A549 (cell line): Measurements from ENCODE around the gene GYG2. TPM values are rescaled to one million over a fixed set of nuclear protein-coding genes. Genes with fewer than 3 reads are reported as not detected.

Experiments
- ATAC-seq, 2 experiments: fragments of 200-7000 bp in 1 of 2; fragments of >200 bp in 1 of 2; cut with Nextera tagmentation in 1 of 2; cut with Tn5 transposase in 1 of 2; 3 replicates each; pipeline versions ENCODE4 v1.8.0 to v1.9.1; 2018 to 2020; ENCODE audit warnings: mild to moderate bottlenecking in 1 of 2, moderate library complexity in 1 of 2
- CTCF ChIA-PET: fragments of 300-600 bp; sonication (Branson Sonifier 250); formaldehyde crosslinking; extraction: SDS; loops from one replicate; lab custom pipeline; 2021; ENCODE audit warnings: antibody characterized with exemption, inconsistent platforms; lab: Yijun Ruan, JAX
- POLR2A ChIA-PET: fragments of 350-600 bp; formaldehyde crosslinking; extraction: SDS; loops from one replicate; lab custom pipeline; 2021; ENCODE audit warnings: antibody characterized with exemption, inconsistent platforms; lab: Yijun Ruan, JAX
- DNase-seq, 2 experiments: peaks; one replicate each; pipeline versions ENCODE4 v3.0.0 to v3.0.0-alpha.2; 2011 to 2016; ENCODE audit warnings: low read depth in 1 of 2, low spot score in 1 of 2
- FAIRE-seq: peaks from 2 replicates; lab custom pipeline; 2011; peaks lifted over from hg19 to GRCh38; lab: Jason Lieb, UNC
- H3K27ac ChIP-seq, 2 experiments: fragments of >200 bp; sonication (Bioruptor Twin); formaldehyde crosslinking; 3 replicates each; pipeline ENCODE4 v1.5.1; 2016 to 2017
- H3K4me1 ChIP-seq: fragments of >200 bp; sonication (Bioruptor Twin); formaldehyde crosslinking; 3 replicates; pipeline ENCODE4 v1.6.1; 2016
- H3K4me2 ChIP-seq: fragments of >200 bp; sonication (Bioruptor Twin); formaldehyde crosslinking; 3 replicates; pipeline ENCODE4 v1.6.1; 2016
- H3K4me3 ChIP-seq: fragments of >200 bp; sonication (Bioruptor Twin); formaldehyde crosslinking; 3 replicates; pipeline ENCODE4 v1.5.1; 2016
- H3K9me3 ChIP-seq: fragments of >200 bp; sonication (Bioruptor Twin); formaldehyde crosslinking; 3 replicates; pipeline ENCODE4 v1.6.1; 2016
- BHLHE40 ChIP-seq: IDR thresholded peaks from 2 replicates; pipeline ENCODE4 v1.6.1; 2012; ENCODE audit warnings: low read depth, low read length, inconsistent platforms
- CEBPB ChIP-seq, 2 experiments: fragments of >200 bp in 1 of 2; sonication (Bioruptor Twin) in 1 of 2; formaldehyde crosslinking in 1 of 2; IDR thresholded peaks; 2 replicates each; pipeline ENCODE4 v1.6.1; 2012 to 2016
- CHD4 ChIP-seq: fragments of 200-600 bp; sonication (generic); IDR thresholded peaks from 2 replicates; pipeline ENCODE4 v1.6.1; 2016; ENCODE audit warnings: antibody characterized with exemption, mild to moderate bottlenecking, borderline replicate concordance
- E2F6 ChIP-seq: IDR thresholded peaks from 2 replicates; pipeline ENCODE4 v1.6.1; 2012; ENCODE audit warnings: low read depth, borderline replicate concordance
- EHMT2 ChIP-seq: fragments of 200-600 bp; sonication (generic); IDR thresholded peaks from 2 replicates; pipeline ENCODE4 v1.6.1; 2016; ENCODE audit warnings: antibody characterized with exemption, low read depth, mild to moderate bottlenecking, moderate library complexity
- EP300 ChIP-seq, 2 experiments: fragments of >200 bp; sonication (Bioruptor Twin); formaldehyde crosslinking; IDR thresholded peaks; 2 replicates in 1 of 2; 3 replicates in 1 of 2; pipeline ENCODE4 v1.6.1; 2016 to 2017
- FOSL2 ChIP-seq, 2 experiments: fragments of 450-650 bp in 1 of 2; fragments of >200 bp in 1 of 2; sonication (Bioruptor Twin) in 1 of 2; formaldehyde crosslinking; IDR thresholded peaks; 2 replicates each; pipeline versions ENCODE4 v1.5.0 to v1.6.1; 2016 to 2020; ENCODE audit warnings: mild to moderate bottlenecking in 1 of 2, moderate library complexity in 1 of 2
- GATA3 ChIP-seq: IDR thresholded peaks from 2 replicates; pipeline ENCODE4 v1.6.1; 2012; ENCODE audit warnings: borderline replicate concordance
- HEYL ChIP-seq: fragments of 250-450 bp; sonication (Bioruptor Pico); IDR thresholded peaks from 2 replicates; pipeline ENCODE4 v1.8.0; 2021; ENCODE audit warnings: mild to moderate bottlenecking, moderate library complexity
- HOXA7 ChIP-seq: fragments of 250-450 bp; sonication (Bioruptor Pico); IDR thresholded peaks from 2 replicates; pipeline ENCODE4 v1.5.0; 2020; ENCODE audit warnings: mild to moderate bottlenecking, moderate library complexity
- HOXB5 ChIP-seq: fragments of 250-450 bp; sonication (Bioruptor Pico); IDR thresholded peaks from 2 replicates; pipeline ENCODE4 v1.5.0; 2020; ENCODE audit warnings: mild to moderate bottlenecking, moderate library complexity
- JUN ChIP-seq, 2 experiments: fragments of >200 bp; sonication (Bioruptor Twin); formaldehyde crosslinking; IDR thresholded peaks; 2 replicates in 1 of 2; 3 replicates in 1 of 2; pipeline ENCODE4 v1.6.1; 2016 to 2017
- KDM5A ChIP-seq: fragments of 200-600 bp; sonication (generic); IDR thresholded peaks from 2 replicates; pipeline ENCODE4 v1.6.1; 2016; ENCODE audit warnings: antibody characterized with exemption, mild to moderate bottlenecking
- MAFK ChIP-seq: fragments of 450-650 bp; IDR thresholded peaks from 2 replicates; pipeline ENCODE4 v1.6.1; 2014; ENCODE audit not compliant: partially characterized antibody
- MAX ChIP-seq: IDR thresholded peaks from 2 replicates; pipeline ENCODE4 v1.6.1; 2012
- MAZ ChIP-seq: fragments of 150-350 bp; IDR thresholded peaks from 2 replicates; pipeline ENCODE4 v1.6.1; 2014; ENCODE audit warnings: antibody characterized with exemption, low read depth, low read length, borderline replicate concordance
- MYC ChIP-seq: IDR thresholded peaks from 2 replicates; pipeline ENCODE4 v1.6.1; 2012; ENCODE audit warnings: mild to moderate bottlenecking, inconsistent platforms, low read length, improper control_type of control experiment, borderline replicate concordance
- NR3C1 ChIP-seq: fragments of >200 bp; sonication (Bioruptor Twin); formaldehyde crosslinking; IDR thresholded peaks from 3 replicates; pipeline ENCODE4 v1.6.1; 2017
- PHF8 ChIP-seq: fragments of 200-600 bp; sonication (generic); IDR thresholded peaks from 2 replicates; pipeline ENCODE4 v1.6.1; 2016; ENCODE audit warnings: low read depth, mild to moderate bottlenecking, antibody characterized with exemption, moderate library complexity, borderline replicate concordance
- POLR2AphosphoS2 ChIP-seq: conservative IDR thresholded peaks from 2 replicates; pipeline ENCODE4 v1.6.1; 2012; ENCODE audit warnings: low read length, improper control_type of control experiment, inconsistent platforms
- RCOR1 ChIP-seq: fragments of 150-350 bp; IDR thresholded peaks from 2 replicates; pipeline ENCODE4 v1.6.1; 2014; ENCODE audit warnings: antibody characterized with exemption, low read length, low read depth
- SMC3 ChIP-seq: fragments of >200 bp; sonication (Bioruptor Twin); formaldehyde crosslinking; IDR thresholded peaks from 3 replicates; pipeline ENCODE4 v1.6.1; 2018; ENCODE audit warnings: inconsistent platforms
- TFCP2L1 ChIP-seq: fragments of 250-450 bp; sonication (Bioruptor Pico); IDR thresholded peaks from 2 replicates; pipeline ENCODE4 v1.5.0; 2021; ENCODE audit warnings: mild to moderate bottlenecking
- TP53 ChIP-seq: fragments of 250-450 bp; sonication (Bioruptor Pico); IDR thresholded peaks from 2 replicates; pipeline ENCODE4 v1.5.0; 2021; ENCODE audit warnings: mild to moderate bottlenecking, moderate library complexity
- USF2 ChIP-seq: fragments of 450-650 bp; IDR thresholded peaks from 2 replicates; pipeline ENCODE4 v1.6.1; 2014; ENCODE audit warnings: antibody characterized with exemption
- ZC3H11A ChIP-seq: fragments of 450-650 bp; IDR thresholded peaks from 2 replicates; pipeline ENCODE4 v1.6.1; 2014; ENCODE audit warnings: antibody characterized with exemption, mild to moderate bottlenecking
- ZNF302 ChIP-seq: fragments of 250-450 bp; sonication (Bioruptor Pico); IDR thresholded peaks from 2 replicates; pipeline ENCODE4 v1.9.0; 2021; ENCODE audit warnings: inconsistent platforms, mild to moderate bottlenecking, moderate library complexity
- WGBS: methylation state at CpG from one replicate; pipeline ENCODE4 v1.1.6; 2017; ENCODE audit errors: missing lambda C conversion rate; 5-methylcytosine and 5-hydroxymethylcytosine counted together
- polyA plus RNA-seq, 4 experiments: library from polyadenylated mRNA; depleted of rRNA in 3 of 4; stranded (reverse); fragments of >200 nt; fragmentation: RNase III in 1 of 4; extraction: RNeasy Plus Mini Kit Qiagen cat#74134 plus additional on column Dnase treatment in 1 of 4; gene quantifications; 2 replicates in 3 of 4; 3 replicates in 1 of 4; pipeline ENCODE4 v1.2.3, GENCODE V29; 2011 to 2017
- TF ChIP-seq, protein P1 (sequence below): fragments of 250-450 bp; sonication (Bioruptor Pico); IDR thresholded peaks from 2 replicates; pipeline ENCODE4 v1.5.0; 2020; ENCODE audit warnings: low read depth, mild to moderate bottlenecking, moderate library complexity
- TF ChIP-seq, protein P2 (sequence below): fragments of >200 bp; sonication (Bioruptor Twin); formaldehyde crosslinking; IDR thresholded peaks from 3 replicates; pipeline ENCODE4 v1.6.1; 2016

The GYG2 gene
- polyA plus RNA-seq, 2 of the 4 experiments (the other 2 are of a cell fraction) = 12.7 to 14.3 TPM

- Histone ChIP-seq H3K4me3 (no peak overlapping the region), H3K4me2 (no peak overlapping the region), H3K9me3 (no peaks in the 10 kb centered on the region), H3K4me1 (no peaks in the 10 kb centered on the region), H3K27ac (no peak overlapping the region)
- ATAC-seq (no peak), FAIRE-seq (no peak), DNase-seq (no peak)
- CTCF ChIA-PET = no interaction called here
- POLR2A ChIA-PET = no interaction called here
- 94% methylated on average over 2 of the region's 2 CpGs for WGBS
- TF ChIP-seq USF2 (no peak), E2F6 (no peak), MAZ (no peak), ZC3H11A (no peak), CEBPB (IDR thresholded peaks at IDR 0.05) (no peak), GATA3 (no peak), SMC3 (no peak), PHF8 (no peak)
- TF ChIP-seq, protein P1, sequence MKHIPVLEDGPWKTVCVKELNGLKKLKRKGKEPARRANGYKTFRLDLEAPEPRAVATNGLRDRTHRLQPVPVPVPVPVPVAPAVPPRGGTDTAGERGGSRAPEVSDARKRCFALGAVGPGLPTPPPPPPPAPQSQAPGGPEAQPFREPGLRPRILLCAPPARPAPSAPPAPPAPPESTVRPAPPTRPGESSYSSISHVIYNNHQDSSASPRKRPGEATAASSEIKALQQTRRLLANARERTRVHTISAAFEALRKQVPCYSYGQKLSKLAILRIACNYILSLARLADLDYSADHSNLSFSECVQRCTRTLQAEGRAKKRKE (CRISPR knock-in tag) = no peak
Observed at GRCh38 chrX:2855761-2856160, 27.0 kb downstream of the GYG2 start.

DNA sequence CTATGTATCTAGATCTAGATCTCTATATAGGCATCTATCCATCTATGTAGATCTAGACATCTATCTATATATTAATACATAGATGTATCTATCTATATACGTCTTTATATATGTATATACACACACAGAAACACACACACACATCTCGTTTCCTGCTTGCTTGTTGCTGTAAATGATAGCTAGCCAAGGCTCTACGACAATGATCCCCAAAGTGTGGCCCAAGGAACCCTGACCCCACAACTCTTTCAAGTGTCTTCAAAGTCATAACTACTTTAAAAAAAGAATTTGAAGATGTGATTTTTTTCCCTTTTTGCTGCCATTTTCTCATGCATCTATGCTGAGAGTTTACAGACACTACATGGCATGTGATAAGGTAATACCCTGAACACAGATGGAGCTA, 28.8 kb downstream of the GYG2 start:
- TF ChIP-seq HEYL (CRISPR knock-in tag) (no peak), MYC (no peak), FOSL2 (IDR thresholded peaks at IDR 0.05) (no peak), FOSL2 (CRISPR knock-in tag; IDR thresholded peaks at IDR 0.05) (no peak), RCOR1 (no peak), EP300 (IDR thresholded peaks at IDR 0.05) (no peak), JUN (IDR thresholded peaks at IDR 0.05) (no peak)
- TF ChIP-seq, protein P2, sequence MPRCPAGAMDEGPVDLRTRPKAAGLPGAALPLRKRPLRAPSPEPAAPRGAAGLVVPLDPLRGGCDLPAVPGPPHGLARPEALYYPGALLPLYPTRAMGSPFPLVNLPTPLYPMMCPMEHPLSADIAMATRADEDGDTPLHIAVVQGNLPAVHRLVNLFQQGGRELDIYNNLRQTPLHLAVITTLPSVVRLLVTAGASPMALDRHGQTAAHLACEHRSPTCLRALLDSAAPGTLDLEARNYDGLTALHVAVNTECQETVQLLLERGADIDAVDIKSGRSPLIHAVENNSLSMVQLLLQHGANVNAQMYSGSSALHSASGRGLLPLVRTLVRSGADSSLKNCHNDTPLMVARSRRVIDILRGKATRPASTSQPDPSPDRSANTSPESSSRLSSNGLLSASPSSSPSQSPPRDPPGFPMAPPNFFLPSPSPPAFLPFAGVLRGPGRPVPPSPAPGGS = no peak
- TF ChIP-seq, all 56 proteins: peak for 0
- ChIA-PET POLR2A (no interaction called here), CTCF (interaction anchor here (0.9 kb wide), 1 partner anchor 9 kb away, joined by 3 read pairs; no protein-coding TSS in a partner anchor)
- H3K4me2 ChIP-seq = no peak overlapping the region
- FAIRE-seq (no peak), ATAC-seq (no peak), DNase-seq (no peak)
- H3K27ac ChIP-seq = no peak overlapping the region
- 57% methylated on average over 3 of the region's 3 CpGs for WGBS
- no peaks in the 10 kb centered on the region for H3K4me1 ChIP-seq
- no peak overlapping the region for H3K4me3 ChIP-seq
- no peaks in the 10 kb centered on the region for H3K9me3 ChIP-seq

DNA sequence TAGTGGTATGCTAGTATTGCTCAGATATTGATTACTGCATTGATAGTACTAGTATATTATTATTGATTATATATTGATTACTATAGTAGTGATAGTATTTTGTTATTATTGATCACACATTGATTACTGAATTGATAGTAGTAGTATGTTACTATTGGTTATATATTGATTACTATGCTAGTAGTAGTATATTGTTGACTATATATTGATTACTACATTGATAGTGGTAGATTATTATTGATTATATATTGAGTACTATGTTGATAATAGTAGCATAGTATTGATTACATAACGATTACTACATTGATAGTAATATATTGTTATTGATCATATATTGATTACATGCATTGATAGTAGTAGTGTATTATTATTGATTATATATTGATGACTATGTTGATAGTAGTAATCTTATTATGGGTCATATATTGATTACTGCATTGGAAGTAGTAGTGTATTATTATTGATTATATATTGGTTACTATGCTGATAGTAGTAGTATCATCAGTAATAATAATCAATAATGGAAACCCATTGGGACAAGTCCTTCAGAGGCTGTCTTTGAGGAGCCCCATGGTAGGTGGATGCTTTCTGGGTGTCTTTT, 30.6 kb downstream of the GYG2 start:
- POLR2A ChIA-PET = no interaction called here
- no peak for ATAC-seq
- DNase-seq = no peak
- H3K4me2 ChIP-seq = no peak overlapping the region
- no peak for TF ChIP-seq MAFK
- TF ChIP-seq GATA3 = no peak
- no peak for TF ChIP-seq JUN (IDR thresholded peaks at IDR 0.05)
- TF ChIP-seq HOXA7 (CRISPR knock-in tag) = no peak
- TF ChIP-seq ZNF302 (CRISPR knock-in tag) = no peak
- no peak for TF ChIP-seq NR3C1
- TF ChIP-seq EHMT2 = no peak
- TF ChIP-seq TP53 (CRISPR knock-in tag) = no peak
- no peak for TF ChIP-seq BHLHE40
- TF ChIP-seq E2F6 = no peak
- TF ChIP-seq POLR2AphosphoS2 = no peak
- TF ChIP-seq ZC3H11A = no peak
- no peak for TF ChIP-seq TFCP2L1
- no peak for TF ChIP-seq MAZ
- no peak for TF ChIP-seq MAX
- no peak for TF ChIP-seq HOXB5 (CRISPR knock-in tag)
- TF ChIP-seq CHD4 = no peak
- no peak for TF ChIP-seq KDM5A
- TF ChIP-seq, all 56 proteins: peak for 0
- WGBS = 88% methylated on average over 1 of the region's 1 CpG
- Histone ChIP-seq H3K9me3 (no peaks in the 10 kb centered on the region), H3K4me3 (no peak overlapping the region), H3K4me1 (no peaks in the 10 kb centered on the region), H3K27ac (no peak overlapping the region)
- FAIRE-seq = peak; percentile 77
- CTCF ChIA-PET = no interaction called here
